ENCODE results near the gene MEX3C. TPM values are rescaled to one million over a fixed set of nuclear protein-coding genes. Genes with fewer than 3 reads are reported as not detected.
A peak's percentile ranks its signal among the peaks of the same experiment; 100 is the strongest.

MEX3C gene
- total RNA-seq, 2 experiments from 2014 or later = 40.4 to 45.8 TPM

DNA sequence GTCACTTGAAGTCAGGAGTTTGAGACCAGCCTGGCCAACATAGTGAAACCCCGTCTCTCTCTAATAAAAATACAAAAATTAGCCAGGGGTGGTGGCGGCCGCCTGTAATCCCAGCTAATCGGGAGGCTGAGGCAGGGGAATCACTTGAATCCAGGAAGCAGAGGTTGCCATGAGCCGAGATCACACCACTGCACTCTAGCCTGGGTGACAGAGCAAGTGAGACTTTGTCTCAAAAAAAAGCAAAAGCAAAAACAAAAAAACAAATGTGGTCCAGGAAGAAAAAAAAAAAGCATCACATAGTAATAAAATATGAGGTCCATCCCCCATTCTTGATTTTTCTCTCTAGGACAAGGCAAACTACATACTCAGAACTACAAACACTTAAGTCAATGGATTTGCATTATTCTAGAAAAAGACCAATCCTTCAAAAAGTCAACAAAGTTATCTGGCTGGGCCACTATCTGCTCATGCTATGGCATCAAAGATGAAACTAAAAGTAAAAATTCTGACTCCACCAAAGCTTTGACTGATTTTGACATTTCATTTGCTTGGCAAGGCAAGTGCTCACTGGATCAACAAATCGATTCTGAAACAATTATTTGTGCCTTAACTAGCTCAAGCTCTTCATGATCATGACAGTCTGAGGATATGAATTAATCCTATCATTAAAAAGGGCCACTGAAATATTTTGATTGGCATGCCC is 28.4 kb downstream of the MEX3C start:
- CTCF ChIA-PET = interaction anchor here (0.6 to 1.6 kb wide), 7 partner anchors 8 to 36 kb away, joined by 3 to 4 read pairs (median 3); no protein-coding TSS in a partner anchor
- peak; percentile 69 for ATAC-seq
- Mint-ChIP-seq H3K4me3 (no peak overlapping the region), H3K9me3 (ENCODE audit: insufficient read depth) (no peaks in the 10 kb centered on the region), H3K36me3 (ENCODE audit: low read depth) (peaks cover 12% of the 10 kb centered on the region), H3K4me1 (ENCODE audit: low read depth) (peaks cover 57% of the 10 kb centered on the region), H3K27ac (peak overlapping the region; percentile 74), H3K27me3 (ENCODE audit: low read depth) (no peaks in the 10 kb centered on the region)
- DNase-seq = no peak
- POLR2A ChIA-PET = interaction anchor here (0.7 to 1.1 kb wide), 4 partner anchors 16 to 27 kb away, joined by 3 to 5 read pairs (median 4); no protein-coding TSS in a partner anchor

DNA sequence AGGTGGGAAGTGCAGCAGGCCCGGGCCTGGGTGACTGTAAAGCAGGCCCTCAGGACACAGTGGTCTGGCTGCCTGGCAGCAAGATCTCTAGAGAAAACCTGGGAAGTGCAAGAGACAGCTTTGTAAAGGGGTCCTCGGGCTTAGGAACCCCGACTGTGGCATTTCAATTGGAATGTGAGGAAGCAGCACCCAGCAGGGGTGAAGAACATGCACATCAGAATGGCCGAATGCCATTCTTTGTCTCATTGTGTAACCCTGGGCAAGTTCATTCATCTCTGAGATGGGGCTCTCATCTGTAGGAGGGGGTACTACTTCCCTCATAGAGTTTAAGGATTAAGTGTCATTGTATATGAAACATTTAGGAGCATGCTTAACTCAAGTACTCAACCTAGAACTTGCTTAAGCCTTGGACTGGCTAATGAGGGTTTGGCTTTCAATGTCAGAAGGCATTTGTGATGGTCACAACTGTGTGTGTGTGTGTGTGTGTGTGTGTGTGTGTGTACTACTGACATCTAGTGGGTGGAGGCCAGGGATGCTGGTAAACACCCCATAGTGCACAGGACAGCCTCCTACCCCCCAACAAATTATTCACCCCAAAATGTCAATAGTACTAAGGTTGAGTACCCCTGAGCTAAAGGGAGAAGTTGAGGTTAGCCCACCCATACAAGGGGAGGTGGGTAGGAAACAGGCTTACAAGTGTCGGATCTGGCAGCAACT is 29.3 kb downstream of the MEX3C start:
- ATAC-seq (no peak), DNase-seq (no peak)
- H3K27me3 Mint-ChIP-seq (ENCODE audit: low read depth) = no peaks in the 10 kb centered on the region
- H3K36me3 Mint-ChIP-seq (ENCODE audit: low read depth) = peaks cover 5% of the 10 kb centered on the region
- peaks cover 65% of the 10 kb centered on the region for H3K4me1 Mint-ChIP-seq (ENCODE audit: low read depth)
- H3K4me3 Mint-ChIP-seq = no peak overlapping the region
- H3K9me3 Mint-ChIP-seq (ENCODE audit: insufficient read depth) = no peaks in the 10 kb centered on the region
- H3K27ac Mint-ChIP-seq = no peak overlapping the region
- ChIA-PET CTCF (interaction anchor here (0.9 to 1.6 kb wide), 5 partner anchors 13 to 41 kb away, joined by 3 to 4 read pairs (median 3); no protein-coding TSS in a partner anchor), POLR2A (interaction anchor here (0.7 to 0.9 kb wide), 2 partner anchors 17 to 27 kb away, joined by 3 to 4 read pairs; no protein-coding TSS in a partner anchor)

DNA sequence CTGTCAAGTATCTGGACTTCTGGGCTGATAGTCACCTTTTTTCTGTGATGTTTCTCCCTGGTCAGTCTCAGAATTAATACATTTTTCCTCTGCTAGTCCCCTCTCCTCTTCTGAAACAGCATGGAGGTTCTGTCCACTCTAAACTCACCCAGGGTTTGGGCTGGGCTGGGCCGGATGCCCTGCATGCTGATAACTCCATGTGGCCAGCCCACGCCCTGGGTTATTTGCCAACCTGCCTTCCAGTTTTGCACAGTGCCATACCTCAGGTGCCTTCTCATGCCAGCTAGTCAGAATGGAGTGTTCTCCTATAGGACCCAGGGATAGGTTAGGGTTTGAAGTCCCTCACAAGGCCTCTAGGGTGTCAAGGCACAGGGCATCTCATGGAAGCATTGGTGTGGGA is 32.2 kb downstream of the MEX3C start:
- Mint-ChIP-seq H3K27me3 (ENCODE audit: low read depth) (no peaks in the 10 kb centered on the region), H3K4me1 (ENCODE audit: low read depth) (peaks cover 56% of the 10 kb centered on the region), H3K36me3 (ENCODE audit: low read depth) (peaks cover 2% of the 10 kb centered on the region), H3K4me3 (no peak overlapping the region), H3K9me3 (ENCODE audit: insufficient read depth) (no peaks in the 10 kb centered on the region), H3K27ac (no peak overlapping the region)
- CTCF ChIA-PET = interaction anchor here (0.9 to 1.5 kb wide), 2 partner anchors 27 to 114 kb away, joined by 5 read pairs; no protein-coding TSS in a partner anchor
- ATAC-seq (no peak), DNase-seq (no peak)
- POLR2A ChIA-PET = interaction anchor here (1.0 to 3.1 kb wide), 3 partner anchors 11 to 32 kb away, joined by 3 to 8 read pairs (median 5); partner anchors contain the start of gene MEX3C

DNA sequence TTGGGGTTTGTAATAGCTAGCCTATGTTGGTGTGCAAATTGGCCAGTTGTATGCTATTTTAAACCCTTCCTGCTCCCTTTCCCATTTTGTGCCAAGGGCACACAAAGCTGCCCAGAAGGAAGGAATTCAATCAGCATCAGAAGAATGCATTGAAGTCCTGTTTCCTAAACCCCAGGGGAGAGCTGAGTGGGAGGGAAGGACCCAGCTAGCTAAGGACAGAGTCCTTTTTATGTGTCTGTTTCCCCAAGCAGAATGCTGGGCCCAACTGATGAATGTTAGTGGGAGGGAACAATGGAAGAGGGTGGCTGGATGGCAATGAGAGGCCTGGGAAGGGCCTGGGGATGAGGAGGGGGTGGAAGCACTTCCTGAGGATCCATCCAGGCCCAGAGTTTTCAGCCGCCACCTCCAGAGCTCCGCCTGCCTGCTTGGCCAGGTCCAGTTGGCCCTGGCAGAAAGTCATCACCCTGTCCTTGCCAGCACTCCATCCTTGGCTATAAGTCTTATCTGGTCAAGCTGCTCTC is 32.7 kb downstream of the MEX3C start:
- ATAC-seq = no peak
- ChIA-PET POLR2A (interaction anchor here (1.0 to 3.1 kb wide), 3 partner anchors 11 to 32 kb away, joined by 3 to 8 read pairs (median 5); partner anchors contain the start of gene MEX3C), CTCF (interaction anchor here (1.5 kb wide), 1 partner anchor 27 kb away, joined by 5 read pairs; no protein-coding TSS in a partner anchor)
- no peak overlapping the region for H3K4me3 Mint-ChIP-seq
- no peaks in the 10 kb centered on the region for H3K9me3 Mint-ChIP-seq (ENCODE audit: insufficient read depth)
- H3K4me1 Mint-ChIP-seq (ENCODE audit: low read depth) = peaks cover 56% of the 10 kb centered on the region
- no peaks in the 10 kb centered on the region for H3K27me3 Mint-ChIP-seq (ENCODE audit: low read depth)
- no peak overlapping the region for H3K27ac Mint-ChIP-seq
- DNase-seq = no peak
- peaks cover 2% of the 10 kb centered on the region for H3K36me3 Mint-ChIP-seq (ENCODE audit: low read depth)

DNA sequence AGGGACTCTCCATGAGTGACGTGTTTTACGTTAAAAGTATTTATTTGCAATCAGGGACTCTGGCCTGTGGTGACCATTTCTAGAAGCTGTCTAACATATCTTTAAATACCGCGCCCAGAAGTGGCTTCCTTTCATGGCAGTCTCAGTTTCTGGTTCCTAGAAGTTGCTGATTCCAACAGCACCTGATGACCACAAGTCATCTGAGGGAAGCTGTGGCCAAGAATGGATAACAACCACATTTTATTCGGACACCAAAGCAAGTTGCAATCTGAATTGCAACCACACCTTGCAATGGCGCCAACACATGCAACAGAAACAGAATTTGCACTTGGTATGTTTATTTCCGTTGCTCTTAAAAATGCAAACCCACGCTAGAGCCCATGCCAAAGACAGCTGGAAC is 33.1 kb downstream of the MEX3C start:
- DNase-seq (no peak), ATAC-seq (no peak)
- H3K27me3 Mint-ChIP-seq (ENCODE audit: low read depth) = no peaks in the 10 kb centered on the region
- no peaks in the 10 kb centered on the region for H3K9me3 Mint-ChIP-seq (ENCODE audit: insufficient read depth)
- no peak overlapping the region for H3K27ac Mint-ChIP-seq
- POLR2A ChIA-PET = interaction anchor here (1.0 to 3.1 kb wide), 4 partner anchors 10 to 33 kb away, joined by 3 to 8 read pairs (median 4); partner anchors contain the start of gene MEX3C
- no peak overlapping the region for H3K4me3 Mint-ChIP-seq
- peaks cover 2% of the 10 kb centered on the region for H3K36me3 Mint-ChIP-seq (ENCODE audit: low read depth)
- H3K4me1 Mint-ChIP-seq (ENCODE audit: low read depth) = peaks cover 54% of the 10 kb centered on the region
- CTCF ChIA-PET = interaction anchor here (1.5 kb wide), 1 partner anchor 28 kb away, joined by 5 read pairs; no protein-coding TSS in a partner anchor

DNA sequence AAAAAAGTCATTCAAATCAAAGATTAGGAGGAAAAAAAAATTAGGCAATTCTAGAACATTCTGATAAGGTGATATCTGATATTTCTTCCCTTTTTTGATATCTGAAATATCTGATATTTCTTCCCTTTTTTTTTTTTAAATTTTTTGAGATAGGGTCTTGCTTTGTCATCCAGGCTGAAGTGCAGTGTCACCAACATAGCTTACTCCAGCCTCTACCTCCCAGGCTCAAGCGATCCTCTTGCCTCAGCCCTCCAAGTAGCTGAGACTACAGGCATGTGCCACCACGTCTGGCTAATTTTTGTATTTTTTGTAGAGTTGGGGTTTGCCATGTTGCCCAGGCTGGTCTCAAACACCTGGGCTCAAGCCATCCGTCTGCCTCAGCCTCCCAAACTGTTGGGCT is 33.9 kb downstream of the MEX3C start:
- Mint-ChIP-seq H3K27ac (no peak overlapping the region), H3K9me3 (ENCODE audit: insufficient read depth) (no peaks in the 10 kb centered on the region), H3K4me3 (no peak overlapping the region), H3K27me3 (ENCODE audit: low read depth) (no peaks in the 10 kb centered on the region), H3K4me1 (ENCODE audit: low read depth) (peaks cover 49% of the 10 kb centered on the region), H3K36me3 (ENCODE audit: low read depth) (peaks cover under 1% of the 10 kb centered on the region)
- ATAC-seq = no peak
- ChIA-PET CTCF (interaction anchor here (1.1 to 1.5 kb wide), 3 partner anchors 27 to 32 kb away, joined by 3 to 5 read pairs (median 3); no protein-coding TSS in a partner anchor), POLR2A (interaction anchor here (0.6 to 3.1 kb wide), 4 partner anchors 9 to 1799 kb away, joined by 3 to 8 read pairs (median 4); partner anchors contain the start of gene MEX3C)
- DNase-seq = no peak

DNA sequence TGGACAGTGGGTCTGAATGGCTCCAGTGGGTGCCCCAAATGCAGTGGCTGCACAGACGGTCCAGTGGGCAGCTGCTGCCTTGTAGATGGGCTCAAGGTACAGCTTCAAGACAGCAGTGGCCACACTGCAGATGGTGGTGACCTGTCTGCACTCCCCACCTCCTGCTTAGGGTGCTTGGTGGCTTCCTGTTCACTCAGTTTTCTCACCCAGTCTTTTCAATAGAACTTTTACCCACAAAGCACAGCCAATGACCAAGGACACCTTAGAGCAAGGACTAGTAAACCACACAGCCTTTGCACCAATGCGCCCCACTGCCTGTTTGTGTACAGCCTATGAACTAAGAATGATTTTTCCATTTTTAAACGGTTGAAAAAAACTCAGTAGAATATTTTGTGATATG is 34.9 kb downstream of the MEX3C start:
- H3K36me3 Mint-ChIP-seq (ENCODE audit: low read depth) = no peaks in the 10 kb centered on the region
- H3K27me3 Mint-ChIP-seq (ENCODE audit: low read depth) = no peaks in the 10 kb centered on the region
- H3K27ac Mint-ChIP-seq = no peak overlapping the region
- H3K4me3 Mint-ChIP-seq = no peak overlapping the region
- ChIA-PET POLR2A (interaction anchor here (1.2 to 3.1 kb wide), 4 partner anchors 9 to 284 kb away, joined by 3 to 8 read pairs (median 6); partner anchors contain the start of genes ME2 and MEX3C), CTCF (interaction anchor here (0.8 to 1.2 kb wide), 3 partner anchors 26 to 33 kb away, joined by 3 read pairs; no protein-coding TSS in a partner anchor)
- peak; percentile 35 for DNase-seq
- no peaks in the 10 kb centered on the region for H3K9me3 Mint-ChIP-seq (ENCODE audit: insufficient read depth)
- H3K4me1 Mint-ChIP-seq (ENCODE audit: low read depth) = peaks cover 46% of the 10 kb centered on the region
- ATAC-seq = peak; percentile 67

DNA sequence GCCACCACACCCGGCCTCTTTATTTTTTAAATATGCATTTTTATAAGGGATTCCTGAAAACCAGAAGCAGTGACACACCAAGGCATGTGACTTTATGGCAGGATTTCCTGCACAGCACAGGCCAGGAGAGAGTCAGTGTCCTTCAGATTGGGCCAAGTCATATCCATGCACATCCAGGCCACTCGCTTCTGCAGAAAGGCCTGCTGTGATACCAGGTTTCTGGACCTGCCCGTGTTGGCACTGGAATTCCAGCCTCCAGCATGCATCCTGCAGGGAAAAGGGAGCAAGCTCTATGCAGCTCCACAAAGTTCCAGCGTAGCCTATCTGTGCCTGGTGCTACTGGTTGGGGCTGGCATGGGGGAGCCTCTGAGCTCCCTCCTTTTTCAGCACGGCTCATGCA is 36.8 kb downstream of the MEX3C start:
- CTCF ChIA-PET = interaction anchor here (0.6 to 0.8 kb wide), 2 partner anchors 9 to 41 kb away, joined by 3 read pairs; no protein-coding TSS in a partner anchor
- peaks cover 47% of the 10 kb centered on the region for H3K4me1 Mint-ChIP-seq (ENCODE audit: low read depth)

DNA sequence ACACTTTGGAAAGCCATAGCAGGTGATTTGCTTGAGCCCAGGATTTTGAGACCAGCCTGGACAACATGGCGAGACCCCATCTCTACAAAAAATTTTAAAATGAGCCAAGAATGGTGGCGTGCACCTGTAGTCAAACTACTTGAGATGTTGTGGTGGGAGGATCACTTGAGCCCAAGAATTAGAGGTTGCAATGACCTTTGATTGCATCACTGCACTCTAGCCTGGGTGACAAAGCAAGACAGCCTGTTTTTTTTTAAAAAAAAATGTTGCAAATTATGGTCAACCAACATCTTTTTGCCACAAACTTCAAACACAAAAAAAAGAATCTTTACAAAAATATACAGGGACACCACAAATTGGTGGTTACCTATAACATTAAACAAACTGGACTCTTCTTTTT is 40.3 kb downstream of the MEX3C start:
- Mint-ChIP-seq H3K4me1 (ENCODE audit: low read depth) (peaks cover 42% of the 10 kb centered on the region), H3K27ac (no peak overlapping the region), H3K9me3 (ENCODE audit: insufficient read depth) (no peaks in the 10 kb centered on the region), H3K27me3 (ENCODE audit: low read depth) (no peaks in the 10 kb centered on the region), H3K4me3 (no peak overlapping the region), H3K36me3 (ENCODE audit: low read depth) (peaks cover 1% of the 10 kb centered on the region)
- ATAC-seq (no peak), DNase-seq (no peak)
- ChIA-PET POLR2A (no interaction called here), CTCF (interaction anchor here (1.6 kb wide), 1 partner anchor 337 kb away, joined by 4 read pairs; no protein-coding TSS in a partner anchor)

More for the DNA sequence above, 36.8 kb downstream of the MEX3C start:
- no peak for DNase-seq
- Mint-ChIP-seq H3K9me3 (ENCODE audit: insufficient read depth) (no peaks in the 10 kb centered on the region), H3K27me3 (ENCODE audit: low read depth) (no peaks in the 10 kb centered on the region), H3K4me3 (no peak overlapping the region), H3K27ac (no peak overlapping the region), H3K36me3 (ENCODE audit: low read depth) (no peaks in the 10 kb centered on the region)
- POLR2A ChIA-PET = interaction anchor here (1.5 kb wide), 1 partner anchor 37 kb away, joined by 4 read pairs; the partner anchor contains the start of gene MEX3C
- no peak for ATAC-seq

DNA sequence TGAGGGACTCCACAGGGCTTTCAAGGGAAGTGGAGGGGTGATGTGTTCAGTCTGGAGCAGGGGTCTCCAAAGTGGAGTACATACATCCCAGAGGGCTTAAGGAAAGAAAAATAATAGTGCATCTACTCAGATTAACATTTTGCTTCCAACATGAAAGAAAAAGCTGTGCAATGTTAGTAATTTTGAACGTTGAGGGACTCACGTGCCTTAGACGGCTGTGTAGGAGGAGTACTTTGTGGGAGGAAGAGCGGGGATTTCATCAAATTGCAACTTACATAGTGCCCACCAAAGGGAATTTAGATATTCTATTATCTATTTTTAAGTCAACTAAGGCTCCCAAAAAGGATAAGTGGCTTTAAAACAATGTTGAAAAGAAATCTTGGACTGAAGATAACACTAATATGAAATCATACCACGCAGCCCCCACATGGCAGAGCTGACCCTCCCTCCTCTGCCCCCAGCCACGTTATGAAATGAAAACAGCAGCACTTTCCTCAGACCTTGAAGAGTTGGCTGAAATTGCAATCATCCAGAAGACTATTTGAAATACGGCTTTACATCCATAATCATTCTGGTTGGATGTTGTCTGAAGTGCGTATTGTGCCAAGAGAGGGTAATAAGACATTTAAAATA is 42.9 kb downstream of the MEX3C start:
- ATAC-seq (peak; percentile 4), DNase-seq (no peak)
- Mint-ChIP-seq H3K36me3 (ENCODE audit: low read depth) (peaks cover 6% of the 10 kb centered on the region), H3K9me3 (ENCODE audit: insufficient read depth) (no peaks in the 10 kb centered on the region), H3K4me3 (peak overlapping the region; percentile 81), H3K27me3 (ENCODE audit: low read depth) (no peaks in the 10 kb centered on the region), H3K27ac (peak overlapping the region; percentile 97), H3K4me1 (ENCODE audit: low read depth) (peaks cover 50% of the 10 kb centered on the region)
- POLR2A ChIA-PET = interaction anchor here (0.5 to 3.8 kb wide), 12 partner anchors 7 to 276 kb away, joined by 3 to 54 read pairs (median 5); partner anchors contain the start of genes ME2 and MEX3C
- CTCF ChIA-PET = interaction anchor here (0.8 to 3.0 kb wide), 11 partner anchors 12 to 115 kb away, joined by 3 to 15 read pairs (median 4); partner anchors contain the start of gene MEX3C
